K562 (cell line): Measurements from ENCODE around the gene ABCF2. TPM values are rescaled to one million over a fixed set of nuclear protein-coding genes. Genes with fewer than 3 reads are reported as not detected.

Source experiments
- ATAC-seq: fragments of 200-7000 bp; cut with Tn5 transposase; 3 replicates; pipeline ENCODE4 v1.9.1; 2020; ENCODE audit warnings: moderate library complexity
- BruUV-seq: library from RNA; stranded (reverse); fragments of 400-500 nt; replicated peaks from 2 replicates; lab custom pipeline; 2021; lab: Mats Ljungman, UMichigan
- CTCF ChIA-PET: fragments of 300-600 bp; formaldehyde crosslinking; extraction: SDS; loops from one replicate; lab custom pipeline; 2021; ENCODE audit warnings: low intra/inter-chr PET ratio; lab: Yijun Ruan, JAX
- POLR2A ChIA-PET: fragments of 300-600, 350-650 bp; sonication (Branson Sonifier 250); formaldehyde crosslinking; extraction: SDS; loops from one replicate; lab custom pipeline; 2021; ENCODE audit warnings: antibody characterized with exemption, inconsistent platforms; lab: Yijun Ruan, JAX
- DNase-seq, 4 experiments: peaks; one replicate each; pipeline versions ENCODE4 v3.0.0 to v3.0.0-alpha.2; 2011 to 2018; ENCODE audit warnings: low spot score in 3 of 4, mixed read lengths in 3 of 4; ENCODE audit errors: extremely low read depth in 1 of 4
- FAIRE-seq: peaks from 2 replicates; lab custom pipeline; 2011; peaks lifted over from hg19 to GRCh38; lab: Jason Lieb, UNC
- H2AFZ ChIP-seq: 2 replicates; pipeline ENCODE4 v1.6.0; 2011; ENCODE audit warnings: low read depth, low read length, control low read depth, inconsistent platforms
- H3K27ac ChIP-seq: fragments of 200-600 bp; 3 replicates; pipeline ENCODE4 v1.8.0; 2011; ENCODE audit warnings: low read depth, mild to moderate bottlenecking, control low read depth, inconsistent platforms, low read length, moderate library complexity, mixed read lengths; ENCODE audit errors: extremely low read depth
- H3K27me3 ChIP-seq, 2 experiments: fragments of 300-600 bp in 1 of 2; 2 replicates in 1 of 2; 3 replicates in 1 of 2; pipeline versions ENCODE4 v1.6.0 to v1.8.0; 2011; ENCODE audit warnings: inconsistent platforms in 2 of 2, low read length in 2 of 2, mild to moderate bottlenecking in 1 of 2, mixed read lengths in 1 of 2, moderate library complexity in 1 of 2; ENCODE audit not compliant: control insufficient read depth in 2 of 2, insufficient read depth in 2 of 2
- H3K36me3 ChIP-seq: fragments of 300-600 bp; 3 replicates; pipeline ENCODE4 v1.8.0; 2011; ENCODE audit warnings: mild to moderate bottlenecking, low read length, inconsistent platforms; ENCODE audit not compliant: control insufficient read depth, insufficient read depth
- H3K4me1 ChIP-seq, 2 experiments: fragments of 200-600 bp in 1 of 2; replicated peaks in 1 of 2; 2 replicates in 1 of 2; 3 replicates in 1 of 2; pipeline versions ENCODE4 v1.5.1 to v1.8.0; 2011; ENCODE audit warnings: inconsistent platforms in 2 of 2, low read length in 2 of 2, mild to moderate bottlenecking in 1 of 2, mixed read lengths in 1 of 2, moderate library complexity in 1 of 2; ENCODE audit not compliant: control insufficient read depth in 2 of 2, insufficient read depth in 2 of 2
- H3K4me2 ChIP-seq: 2 replicates; pipeline ENCODE4 v1.6.1; 2011; ENCODE audit warnings: low read length, control low read depth, inconsistent platforms, mixed read lengths; ENCODE audit not compliant: insufficient read depth
- H3K4me3 ChIP-seq: fragments of 200-600 bp; sonication (generic), shearing (Covaris generic); 2 replicates; pipeline ENCODE4 v1.5.1; 2016; ENCODE audit warnings: control low read depth, inconsistent platforms
- H3K79me2 ChIP-seq: fragments of 200-600 bp; 3 replicates; pipeline ENCODE4 v1.8.0; 2011; ENCODE audit warnings: low read length, inconsistent platforms; ENCODE audit not compliant: control insufficient read depth, insufficient read depth
- H3K9ac ChIP-seq, 2 experiments: 2 replicates each; pipeline versions ENCODE4 v1.6.0 to v1.6.1; 2011; ENCODE audit warnings: low read depth in 2 of 2, low read length in 2 of 2, control low read depth in 1 of 2, inconsistent platforms in 1 of 2, mild to moderate bottlenecking in 1 of 2, mixed read lengths in 1 of 2; ENCODE audit not compliant: insufficient read depth in 1 of 2
- H3K9me1 ChIP-seq: one replicate; pipeline ENCODE4 v1.6.0; 2011; ENCODE audit warnings: inconsistent platforms, mild to moderate bottlenecking, low read length, moderate library complexity; ENCODE audit not compliant: control insufficient read depth, insufficient read depth
- H3K9me3 ChIP-seq: replicated peaks from 2 replicates; pipeline ENCODE4 v1.5.1; 2011; ENCODE audit warnings: low read depth, low read length, inconsistent platforms; ENCODE audit not compliant: control insufficient read depth, insufficient read depth
- H4K20me1 ChIP-seq: replicated peaks from 2 replicates; pipeline ENCODE4 v1.6.1; 2011; ENCODE audit warnings: low read length, inconsistent platforms, mixed read lengths; ENCODE audit not compliant: control insufficient read depth, insufficient read depth
- CBFB ChIP-seq: sonication (generic); formaldehyde crosslinking; IDR thresholded peaks from 2 replicates; pipeline ENCODE4 v1.4.0; 2020; ENCODE audit warnings: mild to moderate bottlenecking, missing genetic modification reagents
- E2F8 ChIP-seq: fragments of 450-650 bp; IDR thresholded peaks from 2 replicates; pipeline ENCODE4 v1.7.1; 2018; ENCODE audit warnings: mild to moderate bottlenecking, low read depth; ENCODE audit not compliant: partially characterized antibody
- KLF13 ChIP-seq: fragments of 450-650 bp; IDR thresholded peaks from 2 replicates; pipeline ENCODE4 v1.6.1; 2016; ENCODE audit warnings: missing genetic modification characterization, low read depth, mild to moderate bottlenecking, missing compliant biosample characterization, moderate library complexity, borderline replicate concordance
- POLR2A ChIP-seq: fragments of 450-650 bp; conservative IDR thresholded peaks from 2 replicates; pipeline ENCODE4 v1.6.1; 2016
- POLR2G ChIP-seq: fragments of 200-400 bp; formaldehyde crosslinking; IDR thresholded peaks from 2 replicates; pipeline ENCODE4 v1.6.1; 2017; ENCODE audit warnings: low read depth, mild to moderate bottlenecking, antibody characterized with exemption, low read length, moderate library complexity
- ZNF184 ChIP-seq: sonication (generic); formaldehyde crosslinking; IDR thresholded peaks from 2 replicates; pipeline ENCODE4 v1.5.0; 2020; ENCODE audit warnings: missing genetic modification reagents
- ZNF384 ChIP-seq: IDR thresholded peaks from 2 replicates; pipeline ENCODE4 v1.6.1; 2012; ENCODE audit warnings: low read depth, low read length, improper control_type of control experiment
- WGBS: fragments of 100-300 bp; shearing (Covaris generic); methylation state at CpG from one replicate; pipeline ENCODE4 v1.1.6; 2016; ENCODE audit warnings: low coverage, mixed read lengths; ENCODE audit not compliant: insufficient coverage; ENCODE audit errors: missing lambda C conversion rate; 5-methylcytosine and 5-hydroxymethylcytosine counted together
- in situ Hi-C: fragments of 300-500 bp; cut with MboI; formaldehyde crosslinking; loops from 4 replicates; pipeline ENCODE4 v1.15.0; 2018; ENCODE audit warnings: inconsistent platforms, mixed read lengths
- intact Hi-C: fragments of 100-400 bp; cut with micrococcal nuclease; formaldehyde crosslinking; loops from 2 replicates; pipeline ENCODE4 v1.14.2; 2022
- polyA plus RNA-seq, 8 experiments: library from polyadenylated mRNA; depleted of rRNA in 4 of 8; stranded (reverse) in 5 of 8; unstranded in 3 of 8; fragments of >200 nt; fragmentation: Nextera tagmentation in 2 of 8; fragmentation: Illumina TruSeq in 1 of 8; extraction: Ambion mirVana in 2 of 8; extraction: Trizol in 1 of 8; gene quantifications; 2 replicates each; pipeline versions ENCODE4 v1.2.1 to v1.2.3, GENCODE V29; 2011 to 2014; ENCODE audit warnings: inconsistent platforms in 1 of 8, missing spikeins in 1 of 8
- total RNA-seq, 7 experiments: library from RNA; depleted of rRNA in 6 of 7; stranded (reverse); fragments of >200 nt in 6 of 7; fragmentation: Illumina TruSeq in 2 of 7; extraction: Trizol in 2 of 7; gene quantifications; 2 replicates each; pipeline versions ENCODE4 v1.2.1 to v1.2.3, GENCODE V29; 2011 to 2021; ENCODE audit warnings: low replicate concordance in 1 of 7
- TF ChIP-seq, protein P1 (sequence below): sonication (generic); formaldehyde crosslinking; IDR thresholded peaks from 2 replicates; pipeline ENCODE4 v1.8.0; 2022; ENCODE audit warnings: missing genetic modification reagents, mild to moderate bottlenecking, moderate library complexity, borderline replicate concordance

The ABCF2 gene
- total and polyA plus RNA-seq, 9 of the 15 experiments (the other 6 are each of a cell fraction or from before 2014, with no cell fraction given), result 62.1 to 224 (median 113) TPM

GRCh38 chr7:151239837-151240459 is 12.9 kb upstream of the ABCF2 start:
- H4K20me1 ChIP-seq, result peaks cover 58% of the 10 kb centered on the region
- no peak overlapping the region for H3K4me3 ChIP-seq
- peaks cover 0 to 7% of the 10 kb centered on the region in 2 experiments; a peak in 1 of 5 replicates for H3K27me3 ChIP-seq
- H3K9me3 ChIP-seq, result no peaks in the 10 kb centered on the region
- peaks cover 1% of the 10 kb centered on the region; the same call in 1 of the 3 replicates for H3K79me2 ChIP-seq
- no peak overlapping the region for H3K9ac ChIP-seq
- H3K4me2 ChIP-seq, result no peak overlapping the region
- 50% methylated on average over 10 of the region's 11 CpGs for WGBS
- H3K9me1 ChIP-seq, result peaks cover 6% of the 10 kb centered on the region
- no TSS peak for BruUV-seq
- TF ChIP-seq ZNF184 (CRISPR knock-in tag), result no peak
- TF ChIP-seq POLR2G, result peak; percentile 60
- TF ChIP-seq, protein P1, sequence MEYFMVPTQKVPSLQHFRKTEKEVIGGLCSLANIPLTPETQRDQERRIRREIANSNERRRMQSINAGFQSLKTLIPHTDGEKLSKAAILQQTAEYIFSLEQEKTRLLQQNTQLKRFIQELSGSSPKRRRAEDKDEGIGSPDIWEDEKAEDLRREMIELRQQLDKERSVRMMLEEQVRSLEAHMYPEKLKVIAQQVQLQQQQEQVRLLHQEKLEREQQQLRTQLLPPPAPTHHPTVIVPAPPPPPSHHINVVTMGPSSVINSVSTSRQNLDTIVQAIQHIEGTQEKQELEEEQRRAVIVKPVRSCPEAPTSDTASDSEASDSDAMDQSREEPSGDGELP (CRISPR knock-in tag), result 0 out of 2 replicates have a peak, but pooled peaks have one; percentile 15
- peak; percentile 23 for TF ChIP-seq E2F8
- no peak for TF ChIP-seq KLF13 (tag)
- TF ChIP-seq CBFB (CRISPR knock-in tag), result no peak
- peak; percentile 24; the same call in 1 of the 2 replicates for TF ChIP-seq ZNF384
- 0 out of 2 replicates have a peak, but pooled peaks have one; percentile 21 for TF ChIP-seq POLR2A
- TF ChIP-seq, all 486 proteins: peak for 5
- Histone ChIP-seq H3K36me3 (peaks cover 32% of the 10 kb centered on the region; the same call in 2 of the 3 replicates), H2AFZ (no peak overlapping the region), H3K27ac (no peak overlapping the region), H3K4me1 (peaks cover 12 to 38% of the 10 kb centered on the region in 2 experiments; a peak in 4 of 5 replicates)
- DNase-seq, result no peak
- intact Hi-C loops, result loop anchor here (2.0 to 5.0 kb wide), 2 partner anchors 33 to 48 kb away; no protein-coding TSS in a partner anchor
- POLR2A ChIA-PET, result interaction anchor here (0.6 to 3.8 kb wide), 7 partner anchors 11 to 303 kb away, joined by 3 to 36 read pairs (median 3); partner anchors contain the start of gene ABCF2
- in situ Hi-C loops, result no loop called here
- ATAC-seq, result no peak
- FAIRE-seq, result no peak
- CTCF ChIA-PET, result interaction anchor here (0.6 kb wide), 1 partner anchor 11 kb away, joined by 3 read pairs; no protein-coding TSS in a partner anchor
